SK-MEL-5 (cell line): ENCODE measurements around the gene RECQL5. TPM values are rescaled to one million over a fixed set of nuclear protein-coding genes. Genes with fewer than 3 reads are reported as not detected.
"Not testable (repeated sequence)": the region's sequence is repeated elsewhere in the genome, so short reads cannot be mapped to it uniquely, and the experiment has no call there.

Experiments used
- DNase-seq: peaks from one replicate; pipeline ENCODE4 v3.0.0-alpha.2; 2016; ENCODE audit warnings: low read depth, low spot score
- in situ Hi-C: cut with HindIII; loops from 2 replicates; pipeline ENCODE4 v1.10.0; 2016; ENCODE audit warnings: low sequenced_read_pairs, high pct_unique_total_duplicates, low pct_unique_long_range_greater_than_20kb
- total RNA-seq: library from RNA; depleted of rRNA; stranded (reverse); fragments of >200 nt; shearing (Covaris generic); gene quantifications from 2 replicates; pipeline ENCODE4 v1.2.3, GENCODE V29; 2014; rRNA removed

RECQL5 gene
- total RNA-seq, 1 experiment from 2014 or later = 27.7 TPM

DNA sequence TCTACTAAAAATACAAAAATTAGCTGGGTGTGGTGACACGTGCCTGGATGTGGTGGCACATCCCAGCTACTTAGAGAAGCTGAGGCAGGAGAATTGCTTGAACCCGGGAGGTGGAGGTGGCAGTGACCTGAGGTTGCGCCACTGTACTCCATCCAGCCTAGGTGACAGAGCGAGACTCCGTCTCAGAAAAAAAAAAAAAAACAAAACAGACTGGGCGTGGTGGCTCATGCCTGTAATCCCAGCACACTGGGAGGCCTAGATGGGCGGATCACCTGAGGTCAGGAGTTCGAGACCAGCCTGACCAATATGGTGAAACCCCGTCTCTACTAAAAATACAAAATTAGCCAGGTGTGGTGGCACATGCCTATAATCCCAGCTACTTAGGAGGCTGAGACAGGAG, 73.5 kb downstream of the RECQL5 start:
- in situ Hi-C loops = not testable (repeated sequence)

DNA sequence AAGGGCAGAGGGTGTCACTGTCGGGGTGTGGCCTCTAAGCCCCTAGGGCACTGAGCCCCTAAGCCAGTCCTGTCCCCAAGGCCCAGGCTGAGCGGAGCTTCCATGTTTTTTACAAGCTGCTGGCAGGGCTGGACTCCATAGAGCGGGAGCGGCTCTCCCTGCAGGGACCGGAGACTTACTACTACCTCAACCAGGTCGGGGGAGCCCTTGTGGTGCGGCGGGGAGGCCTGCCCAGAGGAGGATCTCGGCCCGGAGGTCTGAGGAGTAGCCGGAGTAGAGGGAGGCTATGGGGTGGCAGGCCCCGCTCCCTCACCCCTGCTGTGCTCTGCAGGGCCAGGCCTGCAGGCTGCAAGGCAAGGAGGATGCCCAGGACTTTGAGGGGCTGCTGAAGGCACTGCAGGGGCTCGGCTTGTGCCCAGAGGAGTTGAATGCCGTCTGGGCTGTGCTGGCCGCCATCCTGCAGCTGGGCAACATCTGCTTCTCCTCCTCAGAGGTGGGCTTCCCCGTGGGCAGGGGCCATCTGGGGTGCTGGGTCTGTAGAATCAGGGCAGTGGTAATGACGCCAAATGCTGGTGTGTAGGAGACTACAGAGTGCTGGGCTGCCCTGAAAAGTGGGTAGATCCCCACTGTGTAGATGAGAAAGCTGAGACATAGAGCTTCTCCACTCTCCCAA, 74.5 kb downstream of the RECQL5 start:
- no peak for DNase-seq
- in situ Hi-C loops = no loop called here

More for the DNA sequence above, 73.5 kb downstream of the RECQL5 start:
- DNase-seq = not testable (repeated sequence)

DNA sequence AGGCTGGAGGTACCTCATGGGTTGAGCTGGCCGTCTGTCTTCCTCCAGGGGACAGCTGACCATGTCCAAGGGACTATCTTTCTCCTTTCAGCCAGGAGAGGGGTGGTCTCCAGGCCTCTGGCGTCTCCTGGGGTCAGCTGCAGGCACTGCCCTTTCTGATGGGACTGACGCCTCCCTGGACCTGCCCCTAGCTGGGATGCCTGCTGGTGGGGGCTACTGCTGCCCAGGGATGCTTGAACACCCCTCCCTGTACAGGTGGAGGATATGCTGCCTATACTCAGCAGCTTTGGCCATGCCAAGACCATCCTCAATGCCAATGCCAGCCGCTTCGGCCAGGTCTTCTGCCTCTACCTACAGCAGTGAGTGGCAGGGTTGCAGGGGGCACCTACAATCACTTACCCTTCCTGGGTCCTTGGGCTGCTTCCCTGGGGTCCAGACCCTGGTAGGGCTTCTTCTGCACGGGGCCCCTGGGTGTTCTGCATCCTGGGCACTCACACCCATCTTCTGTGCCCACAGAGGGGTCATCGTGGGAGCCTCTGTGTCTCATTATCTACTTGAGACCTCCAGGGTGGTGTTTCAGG, 75.1 kb downstream of the RECQL5 start:
- in situ Hi-C loops = no loop called here
- DNase-seq = no peak

DNA sequence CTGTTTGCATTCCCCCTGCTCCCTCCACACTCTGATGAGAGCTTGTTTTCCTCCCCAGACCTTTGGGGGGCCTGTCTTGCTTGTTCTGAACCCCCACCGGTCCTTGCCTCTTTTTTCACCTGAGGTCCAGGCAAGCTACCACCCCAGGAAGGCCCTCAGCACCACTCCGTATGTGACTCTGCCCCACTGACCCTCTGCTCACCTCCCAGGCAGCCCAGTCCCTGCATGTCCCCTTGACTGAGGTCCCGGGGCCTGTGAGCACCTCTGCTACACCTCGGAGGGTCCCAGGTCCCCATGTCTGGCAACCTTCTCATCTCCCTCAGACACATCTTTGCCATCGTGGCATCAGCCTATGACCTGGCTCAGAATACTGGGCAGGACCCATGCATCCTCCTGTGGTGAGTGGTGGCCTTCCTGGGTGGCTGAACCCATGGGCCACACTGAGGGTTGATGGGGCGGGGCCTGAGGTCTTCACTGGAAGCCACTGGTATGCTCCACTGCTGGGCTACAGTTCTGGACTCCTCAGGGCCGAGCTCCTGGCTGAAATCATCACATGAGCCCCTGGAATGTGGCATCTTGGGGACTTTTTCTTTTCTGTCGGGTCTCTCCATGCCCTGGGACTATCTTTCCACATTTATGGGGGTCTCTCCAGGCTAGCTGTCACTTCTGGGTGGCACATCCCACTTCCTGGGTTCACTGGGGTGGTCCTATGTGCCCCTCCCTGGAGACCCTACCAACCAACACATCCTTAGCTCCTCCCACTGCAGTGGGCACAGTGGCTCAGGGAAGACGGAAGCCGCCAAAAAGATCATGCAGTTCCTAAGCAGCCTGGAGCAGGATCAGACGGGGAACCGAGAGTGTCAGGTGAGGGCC, 75.9 kb downstream of the RECQL5 start:
- in situ Hi-C loops = no loop called here
- no peak for DNase-seq

DNA sequence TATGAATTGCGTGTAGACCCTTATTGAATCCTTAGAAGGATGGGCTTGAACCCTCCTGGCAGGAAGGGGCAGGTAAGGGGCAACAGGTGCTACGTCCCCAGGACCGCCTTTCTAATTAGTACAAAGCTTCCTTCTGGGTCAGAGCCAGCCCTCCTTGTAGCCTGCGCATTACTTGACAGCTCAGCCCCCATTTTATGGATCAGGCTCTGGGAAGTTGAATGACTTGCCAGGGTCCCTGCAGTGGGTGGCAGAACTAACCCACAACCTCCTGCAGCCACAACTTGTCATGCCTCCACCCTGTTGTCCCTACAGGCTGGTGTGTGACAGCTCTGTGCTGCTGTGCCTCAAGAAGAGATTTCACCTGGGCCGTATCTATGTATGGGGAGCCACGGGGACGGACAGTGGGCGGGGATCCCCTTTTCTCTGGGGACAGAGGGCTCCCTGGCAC, 76.6 kb downstream of the RECQL5 start:
- in situ Hi-C loops = no loop called here
- DNase-seq = no peak

DNA sequence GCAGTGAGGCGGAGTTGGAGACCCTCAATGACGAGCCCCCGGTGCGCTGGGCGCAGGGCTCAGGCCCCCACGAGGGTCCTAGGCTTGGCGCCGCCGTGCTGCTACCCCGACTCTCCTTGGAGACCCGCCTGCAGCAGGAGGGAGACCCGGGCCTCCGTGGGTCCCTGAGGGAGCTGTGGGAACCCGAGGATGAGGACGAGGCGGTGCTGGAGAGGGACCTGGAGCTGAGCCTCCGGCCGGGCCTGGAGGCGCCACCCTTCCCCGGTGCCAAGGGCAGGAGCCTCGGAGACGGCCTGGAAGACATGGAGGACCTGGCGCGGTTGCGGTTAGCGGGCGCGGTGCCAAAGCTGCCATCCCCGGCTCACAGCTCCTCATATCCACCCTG, 77.0 kb downstream of the RECQL5 start:
- no peak for DNase-seq
- in situ Hi-C loops = no loop called here

DNA sequence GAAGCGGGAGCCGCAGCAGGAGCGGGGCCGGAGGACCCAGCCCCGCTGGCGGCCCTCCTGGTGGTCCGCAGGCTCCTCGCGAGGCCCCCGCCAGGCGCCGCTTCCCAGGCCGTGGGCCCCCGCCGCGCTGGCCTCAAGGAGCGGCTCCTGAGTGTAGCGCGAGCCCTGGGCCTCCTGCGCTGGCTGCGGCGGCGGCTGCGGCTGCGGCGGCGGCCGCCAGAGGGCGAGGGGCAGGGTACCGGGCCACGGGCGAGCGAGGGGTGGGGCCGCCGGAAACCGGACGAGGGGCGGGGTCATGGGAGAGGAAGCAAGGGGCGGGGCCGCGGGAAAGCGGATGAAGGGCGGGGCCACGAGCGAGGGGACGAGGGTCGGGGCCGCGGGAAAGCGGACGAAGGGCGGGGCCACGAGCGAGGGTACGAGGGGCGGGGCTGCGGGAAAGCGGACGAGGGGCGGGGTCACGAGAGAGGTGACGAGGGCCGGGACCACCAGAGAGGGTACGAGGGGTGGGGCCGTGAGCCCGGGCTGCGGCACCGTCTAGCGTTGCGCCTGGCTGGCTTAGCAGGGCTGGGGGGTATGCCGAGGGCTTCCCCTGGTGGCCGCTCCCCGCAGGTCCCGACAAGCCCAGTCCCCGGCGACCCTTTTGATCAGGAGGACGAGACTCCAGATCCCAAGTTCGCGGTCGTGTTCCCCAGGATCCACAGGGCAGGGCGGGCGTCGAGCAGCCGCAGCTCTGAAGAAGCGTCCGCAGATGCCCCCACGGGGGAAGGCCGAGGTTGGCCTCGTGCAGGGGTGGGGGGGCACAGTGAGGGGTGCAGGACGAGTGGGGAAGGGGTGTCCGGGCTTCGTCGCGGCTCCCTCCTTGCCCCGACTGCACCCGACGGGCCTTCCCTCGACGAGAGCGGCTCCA, 77.7 kb downstream of the RECQL5 start:
- peak; percentile 92 for DNase-seq
- in situ Hi-C loops = no loop called here

DNA sequence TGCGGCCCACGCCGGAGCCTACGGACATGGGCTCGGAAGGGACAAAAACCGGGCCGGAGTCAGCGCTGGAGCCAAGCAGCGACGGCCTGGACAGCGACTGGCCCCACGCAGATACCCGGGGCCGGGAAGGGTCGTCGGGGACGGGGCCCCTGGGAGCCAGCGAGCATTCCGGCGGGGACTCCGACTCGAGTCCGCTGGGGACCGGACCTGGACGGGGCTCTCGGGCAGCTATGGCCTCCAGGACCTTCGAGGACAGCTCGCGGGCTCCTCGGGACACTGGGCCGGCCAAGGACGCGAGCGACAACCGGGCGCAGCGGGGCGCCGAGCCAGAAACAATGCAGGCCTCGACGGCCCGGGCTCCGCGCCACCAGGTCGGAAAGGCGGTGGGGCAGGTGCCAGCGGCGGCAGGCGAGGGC, 78.3 kb downstream of the RECQL5 start:
- no peak for DNase-seq

DNA sequence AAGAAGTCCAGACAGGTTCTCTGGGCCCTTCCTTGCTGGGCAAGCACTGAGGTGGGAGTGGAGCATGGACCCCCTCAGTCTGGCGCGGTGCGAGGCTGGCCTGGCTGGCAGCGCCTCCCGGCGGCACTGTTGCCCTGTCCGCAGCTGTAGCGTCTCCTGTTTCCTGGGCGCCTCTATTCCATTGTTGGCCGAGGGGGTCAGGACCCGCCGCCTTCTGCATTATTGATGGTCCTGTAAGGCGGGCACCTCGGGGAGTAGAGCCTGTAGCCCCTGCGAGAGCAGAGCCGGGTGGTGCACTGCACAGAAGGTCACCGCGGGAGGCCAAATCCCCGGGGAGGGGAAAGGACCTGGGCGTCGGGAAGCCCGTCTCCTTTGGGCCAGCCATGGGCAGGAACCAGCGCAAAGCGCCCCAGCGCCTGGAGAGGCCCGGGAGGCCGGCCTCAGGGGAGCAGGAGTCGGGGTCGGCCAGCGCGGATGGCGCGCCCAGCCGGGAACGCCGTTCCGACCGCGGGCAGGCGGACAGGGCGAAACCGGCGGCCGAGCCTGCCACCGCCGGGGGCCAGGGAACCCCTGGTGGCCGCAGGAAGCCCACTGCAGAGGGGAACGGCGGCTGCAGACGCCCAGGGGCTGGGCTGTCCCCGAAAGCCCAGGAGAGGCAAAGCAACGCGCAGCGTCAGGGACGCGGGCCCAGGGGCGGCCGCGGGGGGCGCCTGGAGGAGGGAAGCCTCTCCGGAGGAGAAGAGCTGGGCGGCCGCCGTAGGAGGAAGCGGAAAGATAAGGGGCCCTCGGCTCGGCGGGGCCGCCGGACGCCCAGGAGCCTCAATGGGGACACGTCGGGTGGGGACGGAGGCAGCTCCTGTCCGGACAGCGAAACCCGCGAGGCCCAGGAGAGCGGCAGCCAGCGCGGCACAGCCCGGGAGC, 79.0 kb downstream of the RECQL5 start, which contains the start of gene MYO15B:
TSS of gene MYO15B (plus strand) at position 126 of the 921 bp plus-strand sequence. CDS start at position 384, 258 bp downstream.
- no peak for DNase-seq
- in situ Hi-C loops = no loop called here

More for the DNA sequence above, 78.3 kb downstream of the RECQL5 start:
- in situ Hi-C loops = no loop called here

DNA sequence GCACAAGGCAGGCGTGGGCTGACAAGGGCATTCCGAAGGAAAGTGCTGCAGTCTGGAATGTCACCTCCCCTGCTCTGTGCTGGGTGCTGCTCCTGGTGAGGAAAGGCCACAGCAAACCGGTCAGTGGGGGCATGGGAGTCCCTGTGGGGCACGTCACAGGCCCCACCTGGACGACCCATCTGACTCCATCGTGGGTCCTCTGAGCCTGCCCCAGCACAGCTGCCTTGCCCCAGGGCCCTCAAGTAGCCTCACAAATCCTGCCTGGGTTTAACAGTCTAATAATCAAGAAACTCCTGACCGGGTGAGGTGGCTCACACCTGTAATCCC, 82.1 kb downstream of the RECQL5 start:
- DNase-seq = no peak
- in situ Hi-C loops = no loop called here

DNA sequence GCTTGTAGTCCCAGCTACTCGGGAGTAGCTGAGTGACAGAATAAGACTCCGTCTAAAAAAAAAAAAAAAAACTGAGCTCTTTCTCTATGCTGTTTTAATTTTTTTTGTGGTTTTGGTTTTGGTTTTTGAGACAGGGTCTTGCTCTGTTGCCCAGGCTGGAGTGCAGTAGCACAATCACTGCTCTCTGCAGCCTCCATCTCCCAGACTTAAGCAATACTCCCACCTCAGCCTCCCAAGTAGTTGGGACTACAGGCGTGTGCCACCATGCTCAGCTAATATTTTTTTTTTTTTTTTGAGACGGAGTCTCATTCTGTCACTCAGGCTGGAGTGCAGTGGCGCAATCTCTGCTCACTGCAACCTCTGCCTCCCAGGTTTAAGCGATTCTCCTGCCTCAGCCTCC, 83.8 kb downstream of the RECQL5 start:
- DNase-seq, in situ Hi-C loops: not testable (repeated sequence)

DNA sequence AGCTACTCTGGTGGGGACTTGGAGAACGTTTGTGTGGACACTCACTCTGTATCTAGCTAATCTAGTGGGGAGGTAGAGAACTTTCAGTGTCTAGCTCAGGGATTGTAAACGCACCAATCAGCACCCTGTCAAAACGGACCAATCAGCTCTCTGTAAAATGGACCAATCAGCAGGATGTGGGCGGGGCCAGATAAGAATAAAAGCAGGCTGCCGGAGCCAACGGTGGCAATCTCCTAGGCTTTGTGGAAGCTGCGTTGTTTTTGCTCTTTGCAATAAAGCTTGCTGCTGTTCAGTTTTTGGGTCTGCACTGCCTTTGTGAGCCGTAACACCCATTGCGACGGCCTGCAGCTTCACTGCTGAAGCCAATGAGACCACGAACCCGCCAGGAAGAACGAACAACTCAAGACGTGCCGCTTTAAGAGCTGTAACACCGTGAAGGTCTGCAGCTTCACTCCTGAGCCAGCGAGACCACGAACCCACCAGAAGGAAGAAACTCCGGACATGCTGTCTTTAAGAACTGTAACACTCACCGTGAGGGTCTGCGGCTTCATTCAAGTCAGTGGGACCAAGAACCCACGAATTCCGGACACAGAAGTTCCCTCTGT, 85.7 kb downstream of the RECQL5 start:
- DNase-seq, in situ Hi-C loops: not testable (repeated sequence)

Other genes starting within 250 kb of the RECQL5 start
- gene TMEM94, start 210.5 kb downstream of the RECQL5 start, total RNA-seq = 37.3 and 51.7 TPM in 2 replicates
- 3.5 and 5.8 TPM in 2 replicates for gene CASKIN2, start 151.6 kb downstream of the RECQL5 start, total RNA-seq
- 25.8 and 26.2 TPM in 2 replicates for gene TSEN54, start 150.6 kb downstream of the RECQL5 start, total RNA-seq
- gene LLGL2, start 141.5 kb downstream of the RECQL5 start, total RNA-seq = 6.6 and 9.8 TPM in 2 replicates
- 1.6 and 2.6 TPM in 2 replicates for gene MYO15B, start 79.4 kb downstream of the RECQL5 start, total RNA-seq
- not detected in 2 replicates for gene SMIM5, start 33.7 kb downstream of the RECQL5 start, total RNA-seq
- gene SAP30BP, start 184 bp upstream of the RECQL5 start, total RNA-seq = 70.4 and 85.1 TPM in 2 replicates
- 0.05 TPM in 1 of 2 replicates, not detected in the other for gene ITGB4, start 54.3 kb upstream of the RECQL5 start, total RNA-seq
- gene GALK1, start 98.0 kb upstream of the RECQL5 start, total RNA-seq = 52.5 and 57.2 TPM in 2 replicates
- 76.9 and 77.7 TPM in 2 replicates for gene UNK, start 117.7 kb upstream of the RECQL5 start, total RNA-seq
- 1.3 and 1.8 TPM in 2 replicates for gene UNC13D, start 177.2 kb upstream of the RECQL5 start, total RNA-seq
- gene WBP2, start 188.2 kb upstream of the RECQL5 start, total RNA-seq = 49.5 and 67.9 TPM in 2 replicates
- 7.3 and 8.1 TPM in 2 replicates for gene TRIM47, start 211.4 kb upstream of the RECQL5 start, total RNA-seq
- gene TRIM65, start 229.8 kb upstream of the RECQL5 start, total RNA-seq = 53.5 and 56.5 TPM in 2 replicates
- 47.6 and 57.4 TPM in 2 replicates for gene MRPL38, start 237.7 kb upstream of the RECQL5 start, total RNA-seq